ENCODE results near the gene CACNA2D3. TPM values are rescaled to one million over a fixed set of nuclear protein-coding genes. Genes with fewer than 3 reads are reported as not detected.

The CACNA2D3 gene
- total RNA-seq, 1 donor from 2014 or later, result 3.2 TPM

- DNase-seq (ENCODE audit: low read depth), result no peak
Measured at GRCh38 chr3:54876694-54877093, 754.3 kb downstream of the CACNA2D3 start.

- no peak for DNase-seq (ENCODE audit: low read depth)
Measured at GRCh38 chr3:54877730-54878129, 755.4 kb downstream of the CACNA2D3 start.

GRCh38 chr3:54878145-54878544 lies 755.8 kb downstream of the CACNA2D3 start:
- DNase-seq (ENCODE audit: low read depth), result no peak

- DNase-seq (ENCODE audit: low read depth), result peak; percentile 90
Measured at GRCh38 chr3:54882129-54882833, 759.9 kb downstream of the CACNA2D3 start.

- no peak for DNase-seq (ENCODE audit: low read depth)
Measured at GRCh38 chr3:54888162-54888561, 765.8 kb downstream of the CACNA2D3 start.

GRCh38 chr3:54888873-54889272 lies 766.5 kb downstream of the CACNA2D3 start:
- DNase-seq (ENCODE audit: low read depth), result no peak

- DNase-seq (ENCODE audit: low read depth), result no peak
Measured at GRCh38 chr3:54889731-54890130, 767.4 kb downstream of the CACNA2D3 start.

- DNase-seq (ENCODE audit: low read depth), result peak; percentile 98
Measured at GRCh38 chr3:54891540-54891897, 769.2 kb downstream of the CACNA2D3 start.

- no peak for DNase-seq (ENCODE audit: low read depth)
Measured at GRCh38 chr3:54892168-54892567, 769.8 kb downstream of the CACNA2D3 start.

- DNase-seq (ENCODE audit: low read depth), result no peak
Measured at GRCh38 chr3:54895613-54896012, 773.3 kb downstream of the CACNA2D3 start.

- peak; percentile 45 for DNase-seq (ENCODE audit: low read depth)
Measured at GRCh38 chr3:54897028-54897711, 774.8 kb downstream of the CACNA2D3 start.

- no peak for DNase-seq (ENCODE audit: low read depth)
Measured at GRCh38 chr3:54899273-54899672, 776.9 kb downstream of the CACNA2D3 start.

GRCh38 chr3:54900838-54901591 lies 778.7 kb downstream of the CACNA2D3 start:
- no peak for DNase-seq (ENCODE audit: low read depth)

GRCh38 chr3:54901906-54902685 lies 779.7 kb downstream of the CACNA2D3 start:
- no peak for DNase-seq (ENCODE audit: low read depth)

GRCh38 chr3:54905261-54905888 lies 783.0 kb downstream of the CACNA2D3 start:
- peak; percentile 89 for DNase-seq (ENCODE audit: low read depth)

GRCh38 chr3:54905920-54906319 lies 783.6 kb downstream of the CACNA2D3 start:
- no peak for DNase-seq (ENCODE audit: low read depth)

- no peak for DNase-seq (ENCODE audit: low read depth)
Measured at GRCh38 chr3:54906763-54907162, 784.4 kb downstream of the CACNA2D3 start.

GRCh38 chr3:54909191-54909590 lies 786.8 kb downstream of the CACNA2D3 start:
- DNase-seq (ENCODE audit: low read depth), result peak; percentile 38

- no peak for DNase-seq (ENCODE audit: low read depth)
Measured at GRCh38 chr3:54914180-54914579, 791.8 kb downstream of the CACNA2D3 start.

- no peak for DNase-seq (ENCODE audit: low read depth)
Measured at GRCh38 chr3:54915181-54915580, 792.8 kb downstream of the CACNA2D3 start.

GRCh38 chr3:54915976-54916375 lies 793.6 kb downstream of the CACNA2D3 start:
- DNase-seq (ENCODE audit: low read depth), result no peak

Data from renal cortical epithelial cell (primary cell).